GM18507 (cell line): ENCODE results near the gene MCIDAS.

ENCODE experiments used
- DNase-seq: peaks from one replicate; pipeline ENCODE4 v3.0.0; 2011; ENCODE audit warnings: low read depth; ENCODE audit not compliant: insufficient read length; ENCODE audit errors: extremely low spot score
- FAIRE-seq: peaks from 2 replicates; lab custom pipeline; 2011; peaks lifted over from hg19 to GRCh38; lab: Jason Lieb, UNC

MCIDAS gene

GRCh38 chr5:55223812-55224240 lies 3.3 kb downstream of the MCIDAS start:
- DNase-seq (no peak), FAIRE-seq (no peak)

- FAIRE-seq (no peak), DNase-seq (no peak)
These were observed 3.9 kb downstream of the MCIDAS start for GRCh38 chr5:55222985-55223811.

- DNase-seq, result no peak
- FAIRE-seq, result no peak
These were observed 4.8 kb downstream of the MCIDAS start for GRCh38 chr5:55222092-55222984.

- no peak for FAIRE-seq
- no peak for DNase-seq
These were observed 6.5 kb downstream of the MCIDAS start for GRCh38 chr5:55220433-55221185.

GRCh38 chr5:55219770-55220169 lies 7.3 kb downstream of the MCIDAS start:
- DNase-seq (no peak), FAIRE-seq (no peak)

GRCh38 chr5:55218967-55219366 lies 8.1 kb downstream of the MCIDAS start:
- FAIRE-seq (no peak), DNase-seq (no peak)

- FAIRE-seq (no peak), DNase-seq (no peak)
These were observed 15.8 kb downstream of the MCIDAS start for GRCh38 chr5:55211184-55211874.

GRCh38 chr5:55205001-55205400 lies 22.1 kb downstream of the MCIDAS start:
- no peak for DNase-seq
- FAIRE-seq, result no peak

GRCh38 chr5:55191165-55191564 lies 36.0 kb downstream of the MCIDAS start:
- FAIRE-seq (no peak), DNase-seq (no peak)

GRCh38 chr5:55188656-55189540 lies 38.2 kb downstream of the MCIDAS start:
- DNase-seq (no peak), FAIRE-seq (no peak)

GRCh38 chr5:55187370-55187769 lies 39.7 kb downstream of the MCIDAS start:
- DNase-seq, result no peak

GRCh38 chr5:55180016-55180415 lies 47.1 kb downstream of the MCIDAS start:
- FAIRE-seq, result no peak
- no peak for DNase-seq

More at GRCh38 chr5:55187370-55187769, 39.7 kb downstream of the MCIDAS start:
- FAIRE-seq, result no peak

GRCh38 chr5:55177078-55177477 lies 50.0 kb downstream of the MCIDAS start:
- FAIRE-seq (no peak), DNase-seq (no peak)

- FAIRE-seq (no peak), DNase-seq (no peak)
These were observed 50.8 kb downstream of the MCIDAS start for GRCh38 chr5:55176176-55176818.

GRCh38 chr5:55175781-55176175 lies 51.3 kb downstream of the MCIDAS start:
- DNase-seq, result no peak
- no peak for FAIRE-seq

GRCh38 chr5:55173687-55174230 lies 53.4 kb downstream of the MCIDAS start:
- FAIRE-seq (no peak), DNase-seq (no peak)

GRCh38 chr5:55172937-55173686 lies 54.0 kb downstream of the MCIDAS start, which contains the start of gene CDC20B:
TSS of gene CDC20B (minus strand) at chr5:55173177. CDS start at chr5:55173000, 177 bp downstream.
- FAIRE-seq, result peak; percentile 26
- peak; percentile 83 for DNase-seq
